ENCODE results near the gene FRAS1. TPM values are rescaled to one million over a fixed set of nuclear protein-coding genes. Genes with fewer than 3 reads are reported as not detected.

The FRAS1 gene
- total RNA-seq, 2 donors from 2014 or later = not detected

GRCh38 chr4:78568640-78569305 is 511.6 kb downstream of the FRAS1 start:
- H3K4me3 Mint-ChIP-seq = no peak overlapping the region
- no peak for ATAC-seq (replicated peaks)
- no peaks in the 10 kb centered on the region for H3K4me1 Mint-ChIP-seq
- H3K9me3 Mint-ChIP-seq = no peaks in the 10 kb centered on the region
- H3K36me3 Mint-ChIP-seq (ENCODE audit: low read depth) = no peaks in the 10 kb centered on the region
- H3K27me3 Mint-ChIP-seq = peaks cover 34% of the 10 kb centered on the region
- no peak overlapping the region for H3K27ac Mint-ChIP-seq

GRCh38 chr4:78569306-78569821 is 512.2 kb downstream of the FRAS1 start:
- Mint-ChIP-seq H3K4me3 (no peak overlapping the region), H3K36me3 (ENCODE audit: low read depth) (no peaks in the 10 kb centered on the region), H3K9me3 (no peaks in the 10 kb centered on the region), H3K27ac (no peak overlapping the region), H3K27me3 (peaks cover 31% of the 10 kb centered on the region), H3K4me1 (no peaks in the 10 kb centered on the region)
- no peak for ATAC-seq (replicated peaks)

GRCh38 chr4:78570117-78570516 is 513.0 kb downstream of the FRAS1 start:
- ATAC-seq (replicated peaks) = no peak
- peaks cover 26% of the 10 kb centered on the region for H3K27me3 Mint-ChIP-seq
- H3K4me1 Mint-ChIP-seq = no peaks in the 10 kb centered on the region
- H3K36me3 Mint-ChIP-seq (ENCODE audit: low read depth) = no peaks in the 10 kb centered on the region
- H3K9me3 Mint-ChIP-seq = no peaks in the 10 kb centered on the region
- no peak overlapping the region for H3K4me3 Mint-ChIP-seq
- H3K27ac Mint-ChIP-seq = no peak overlapping the region

GRCh38 chr4:78571804-78572203 is 514.7 kb downstream of the FRAS1 start:
- H3K4me1 Mint-ChIP-seq = no peaks in the 10 kb centered on the region
- H3K27ac Mint-ChIP-seq = no peak overlapping the region
- ATAC-seq (replicated peaks) = no peak
- no peaks in the 10 kb centered on the region for H3K36me3 Mint-ChIP-seq (ENCODE audit: low read depth)
- H3K27me3 Mint-ChIP-seq = peaks cover 20% of the 10 kb centered on the region
- no peaks in the 10 kb centered on the region for H3K9me3 Mint-ChIP-seq
- H3K4me3 Mint-ChIP-seq = no peak overlapping the region

- H3K9me3 Mint-ChIP-seq = no peaks in the 10 kb centered on the region
- peaks cover 21% of the 10 kb centered on the region for H3K27me3 Mint-ChIP-seq
- no peaks in the 10 kb centered on the region for H3K36me3 Mint-ChIP-seq (ENCODE audit: low read depth)
- no peak overlapping the region for H3K4me3 Mint-ChIP-seq
- no peak overlapping the region for H3K27ac Mint-ChIP-seq
- no peaks in the 10 kb centered on the region for H3K4me1 Mint-ChIP-seq
- no peak for ATAC-seq (replicated peaks)
Measured at GRCh38 chr4:78578674-78579425, 521.7 kb downstream of the FRAS1 start.

- H3K4me1 Mint-ChIP-seq = no peaks in the 10 kb centered on the region
- no peak overlapping the region for H3K4me3 Mint-ChIP-seq
- peaks cover 23% of the 10 kb centered on the region for H3K27me3 Mint-ChIP-seq
- H3K36me3 Mint-ChIP-seq (ENCODE audit: low read depth) = no peaks in the 10 kb centered on the region
- no peak overlapping the region for H3K27ac Mint-ChIP-seq
- no peak for ATAC-seq (replicated peaks)
- H3K9me3 Mint-ChIP-seq = peaks cover 3% of the 10 kb centered on the region
Measured at GRCh38 chr4:78581618-78582017, 524.5 kb downstream of the FRAS1 start.

GRCh38 chr4:78584863-78585547 is 527.9 kb downstream of the FRAS1 start:
- H3K4me1 Mint-ChIP-seq = no peaks in the 10 kb centered on the region
- no peaks in the 10 kb centered on the region for H3K36me3 Mint-ChIP-seq (ENCODE audit: low read depth)
- no peak overlapping the region for H3K27ac Mint-ChIP-seq
- H3K9me3 Mint-ChIP-seq = peaks cover 3% of the 10 kb centered on the region
- no peak overlapping the region for H3K4me3 Mint-ChIP-seq
- H3K27me3 Mint-ChIP-seq = peaks cover 25% of the 10 kb centered on the region
- ATAC-seq (replicated peaks) = no peak

- peaks cover 22% of the 10 kb centered on the region for H3K27me3 Mint-ChIP-seq
- ATAC-seq (replicated peaks) = no peak
- no peaks in the 10 kb centered on the region for H3K36me3 Mint-ChIP-seq (ENCODE audit: low read depth)
- H3K4me1 Mint-ChIP-seq = no peaks in the 10 kb centered on the region
- no peak overlapping the region for H3K27ac Mint-ChIP-seq
- H3K9me3 Mint-ChIP-seq = peaks cover 3% of the 10 kb centered on the region
- H3K4me3 Mint-ChIP-seq = no peak overlapping the region
Measured at GRCh38 chr4:78585633-78586032, 528.5 kb downstream of the FRAS1 start.

- no peaks in the 10 kb centered on the region for H3K4me1 Mint-ChIP-seq
Measured at GRCh38 chr4:78588894-78589545, 531.9 kb downstream of the FRAS1 start.

GRCh38 chr4:78591404-78591803 is 534.3 kb downstream of the FRAS1 start:
- H3K4me3 Mint-ChIP-seq = no peak overlapping the region
- H3K27ac Mint-ChIP-seq = no peak overlapping the region
- H3K27me3 Mint-ChIP-seq = peaks cover 8% of the 10 kb centered on the region
- H3K4me1 Mint-ChIP-seq = no peaks in the 10 kb centered on the region
- ATAC-seq (replicated peaks) = no peak
- H3K36me3 Mint-ChIP-seq (ENCODE audit: low read depth) = no peaks in the 10 kb centered on the region
- H3K9me3 Mint-ChIP-seq = no peaks in the 10 kb centered on the region

More at GRCh38 chr4:78588894-78589545, 531.9 kb downstream of the FRAS1 start:
- no peak for ATAC-seq (replicated peaks)
- Mint-ChIP-seq H3K36me3 (ENCODE audit: low read depth) (no peaks in the 10 kb centered on the region), H3K27ac (no peak overlapping the region), H3K9me3 (peaks cover 3% of the 10 kb centered on the region), H3K4me3 (no peak overlapping the region), H3K27me3 (peaks cover 13% of the 10 kb centered on the region)

- Mint-ChIP-seq H3K27ac (no peak overlapping the region), H3K4me3 (no peak overlapping the region), H3K27me3 (peaks cover 8% of the 10 kb centered on the region), H3K4me1 (no peaks in the 10 kb centered on the region), H3K9me3 (no peaks in the 10 kb centered on the region), H3K36me3 (ENCODE audit: low read depth) (no peaks in the 10 kb centered on the region)
- ATAC-seq (replicated peaks) = no peak
Measured at GRCh38 chr4:78592088-78592783, 535.1 kb downstream of the FRAS1 start.

All from activated T-helper 17 cell treated with anti-CD3 and anti-CD28 coated beads, Interleukin-2, amount 50 U/mL, for 72 hours (primary cell).